Neural progenitor cell (in vitro differentiated cells): ENCODE measurements around the gene GJA4. TPM values are rescaled to one million over a fixed set of nuclear protein-coding genes. Genes with fewer than 3 reads are reported as not detected.
"Not testable (repeated sequence)": the region's sequence is repeated elsewhere in the genome, so short reads cannot be mapped to it uniquely, and the experiment has no call there.

ENCODE experiments used
- DNase-seq: peaks from one replicate; pipeline ENCODE4 v3.0.0-alpha.2; 2016; ENCODE audit warnings: low spot score
- H2AFZ ChIP-seq: fragments of 200-600 bp; sonication (generic); replicated peaks from 2 replicates; pipeline ENCODE4 v1.6.1; 2016; ENCODE audit warnings: antibody characterized with exemption
- H3F3A ChIP-seq: fragments of 200-600 bp; sonication (generic); 2 replicates; pipeline ENCODE4 v1.6.1; 2016; ENCODE audit warnings: antibody characterized with exemption, low read depth
- H3K27ac ChIP-seq: fragments of 200-600 bp; sonication (generic); 2 replicates; pipeline ENCODE4 v1.5.1; 2016; ENCODE audit warnings: mild to moderate bottlenecking
- H3K27me3 ChIP-seq: fragments of 200-600 bp; sonication (generic); 2 replicates; pipeline ENCODE4 v1.6.1; 2016; ENCODE audit warnings: mild to moderate bottlenecking, moderate library complexity
- H3K36me3 ChIP-seq: fragments of 200-600 bp; sonication (generic); 2 replicates; pipeline ENCODE4 v1.5.1; 2016
- H3K4me1 ChIP-seq: fragments of 200-600 bp; sonication (generic); 2 replicates; pipeline ENCODE4 v1.6.1; 2016; ENCODE audit warnings: mixed run types
- H3K4me2 ChIP-seq: fragments of 200-600 bp; sonication (generic); 2 replicates; pipeline ENCODE4 v1.6.1; 2016
- H3K4me3 ChIP-seq: fragments of 200-600 bp; sonication (generic); 2 replicates; pipeline ENCODE4 v1.5.1; 2016
- H3K79me2 ChIP-seq: fragments of 200-600 bp; sonication (generic); 2 replicates; pipeline ENCODE4 v1.6.1; 2016; ENCODE audit warnings: low read depth
- H3K9ac ChIP-seq: fragments of 200-600 bp; sonication (generic); 2 replicates; pipeline ENCODE4 v1.6.1; 2016
- H3K9me3 ChIP-seq: fragments of 200-600 bp; sonication (generic); 2 replicates; pipeline ENCODE4 v1.5.1; 2016; ENCODE audit warnings: low read depth
- H4K20me1 ChIP-seq: fragments of 200-600 bp; sonication (generic); 2 replicates; pipeline ENCODE4 v1.6.1; 2016; ENCODE audit warnings: low read depth
- H3K27ac Mint-ChIP-seq: 3 replicates; pipeline ENCODE4 v1.8.0; 2021; ENCODE audit warnings: mixed read lengths
- H3K27me3 Mint-ChIP-seq: 2 replicates; pipeline ENCODE4 v1.8.0; 2022; ENCODE audit warnings: low read depth, mild to moderate bottlenecking, inconsistent platforms, moderate library complexity, mixed read lengths; ENCODE audit not compliant: insufficient read depth
- H3K36me3 Mint-ChIP-seq: 3 replicates; pipeline ENCODE4 v1.8.0; 2021; ENCODE audit warnings: mixed read lengths
- H3K4me1 Mint-ChIP-seq: 3 replicates; pipeline ENCODE4 v1.8.0; 2021; ENCODE audit warnings: mixed read lengths
- H3K4me3 Mint-ChIP-seq: 3 replicates; pipeline ENCODE4 v1.8.0; 2021; ENCODE audit warnings: mild to moderate bottlenecking, moderate library complexity, mixed read lengths
- H3K9me3 Mint-ChIP-seq: 3 replicates; pipeline ENCODE4 v1.8.0; 2020; ENCODE audit warnings: mixed read lengths
- EZH2 ChIP-seq: fragments of 200-600 bp; sonication (generic); IDR thresholded peaks from 2 replicates; pipeline ENCODE4 v1.6.1; 2017; ENCODE audit warnings: antibody characterized with exemption, mild to moderate bottlenecking, moderate library complexity
- EZH2phosphoT487 ChIP-seq: fragments of 200-600 bp; sonication (generic); IDR thresholded peaks from 2 replicates; pipeline ENCODE4 v1.6.1; 2017; ENCODE audit warnings: antibody characterized with exemption
- total RNA-seq: library from RNA; depleted of rRNA; stranded (reverse); fragments of >200 nt; gene quantifications from 2 replicates; pipeline ENCODE4 v1.2.3, GENCODE V29; 2015; ENCODE audit warnings: low replicate concordance
- TF ChIP-seq, protein P1 (sequence below): fragments of 200-600 bp; sonication (generic); IDR thresholded peaks from 2 replicates; pipeline ENCODE4 v1.5.1; 2017; ENCODE audit warnings: antibody characterized with exemption, mild to moderate bottlenecking

Gene GJA4
- total RNA-seq, 1 donor from 2014 or later, result not detected

- Histone ChIP-seq H3F3A (no peaks in the 10 kb centered on the region), H3K36me3 (no peaks in the 10 kb centered on the region), H3K9ac (no peak overlapping the region), H3K79me2 (no peaks in the 10 kb centered on the region), H3K27me3 (peaks cover 3% of the 10 kb centered on the region), H3K9me3 (no peaks in the 10 kb centered on the region), H3K4me2 (no peak overlapping the region), H2AFZ (no peak overlapping the region), H3K4me3 (no peak overlapping the region), H3K4me1 (peaks cover 6% of the 10 kb centered on the region), H4K20me1 (no peaks in the 10 kb centered on the region), H3K27ac (no peak overlapping the region)
- Mint-ChIP-seq H3K36me3 (peaks cover 5% of the 10 kb centered on the region), H3K27me3 (no peaks in the 10 kb centered on the region), H3K4me1 (peaks cover 8% of the 10 kb centered on the region), H3K9me3 (no peaks in the 10 kb centered on the region), H3K27ac (no peak overlapping the region), H3K4me3 (no peak overlapping the region)
- TF ChIP-seq EZH2phosphoT487, result no peak
- TF ChIP-seq, protein P1, sequence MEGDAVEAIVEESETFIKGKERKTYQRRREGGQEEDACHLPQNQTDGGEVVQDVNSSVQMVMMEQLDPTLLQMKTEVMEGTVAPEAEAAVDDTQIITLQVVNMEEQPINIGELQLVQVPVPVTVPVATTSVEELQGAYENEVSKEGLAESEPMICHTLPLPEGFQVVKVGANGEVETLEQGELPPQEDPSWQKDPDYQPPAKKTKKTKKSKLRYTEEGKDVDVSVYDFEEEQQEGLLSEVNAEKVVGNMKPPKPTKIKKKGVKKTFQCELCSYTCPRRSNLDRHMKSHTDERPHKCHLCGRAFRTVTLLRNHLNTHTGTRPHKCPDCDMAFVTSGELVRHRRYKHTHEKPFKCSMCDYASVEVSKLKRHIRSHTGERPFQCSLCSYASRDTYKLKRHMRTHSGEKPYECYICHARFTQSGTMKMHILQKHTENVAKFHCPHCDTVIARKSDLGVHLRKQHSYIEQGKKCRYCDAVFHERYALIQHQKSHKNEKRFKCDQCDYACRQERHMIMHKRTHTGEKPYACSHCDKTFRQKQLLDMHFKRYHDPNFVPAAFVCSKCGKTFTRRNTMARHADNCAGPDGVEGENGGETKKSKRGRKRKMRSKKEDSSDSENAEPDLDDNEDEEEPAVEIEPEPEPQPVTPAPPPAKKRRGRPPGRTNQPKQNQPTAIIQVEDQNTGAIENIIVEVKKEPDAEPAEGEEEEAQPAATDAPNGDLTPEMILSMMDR, result no peak
- no peak for TF ChIP-seq EZH2
- DNase-seq, result no peak
These were observed 11.0 kb downstream of the GJA4 start for GRCh38 chr1:34803770-34804169.

DNA sequence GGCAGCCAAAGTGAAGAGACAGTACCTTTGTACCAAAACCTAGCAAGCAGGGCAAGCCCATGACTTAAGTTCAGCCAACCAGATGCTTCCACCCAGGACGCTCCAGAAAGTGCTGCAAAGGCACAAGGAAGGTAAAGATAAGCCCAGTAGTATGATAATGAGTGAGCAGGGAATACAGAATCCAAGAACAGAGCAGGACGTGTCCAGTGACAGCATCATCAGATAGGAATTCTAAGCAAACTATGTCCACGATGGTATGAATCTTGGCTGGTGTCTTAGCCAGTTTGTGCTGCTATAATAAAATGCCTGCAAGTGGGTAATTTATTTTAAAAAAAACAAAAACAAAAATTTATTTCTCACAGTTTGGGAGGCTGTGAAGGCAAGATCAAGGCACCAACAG is 13.6 kb downstream of the GJA4 start:
- H3K4me1 Mint-ChIP-seq, result peaks cover 12% of the 10 kb centered on the region
- H3K27me3 Mint-ChIP-seq, result no peaks in the 10 kb centered on the region
- Histone ChIP-seq H4K20me1 (no peaks in the 10 kb centered on the region), H3K4me1 (peaks cover 6% of the 10 kb centered on the region), H3K27ac (no peak overlapping the region), H3K9me3 (no peaks in the 10 kb centered on the region), H3K4me3 (no peak overlapping the region), H3K9ac (no peak overlapping the region), H3F3A (no peaks in the 10 kb centered on the region), H2AFZ (no peak overlapping the region), H3K36me3 (no peaks in the 10 kb centered on the region), H3K79me2 (no peaks in the 10 kb centered on the region), H3K4me2 (no peak overlapping the region), H3K27me3 (no peaks in the 10 kb centered on the region)
- DNase-seq, result no peak
- H3K36me3 Mint-ChIP-seq, result peaks cover 5% of the 10 kb centered on the region
- no peaks in the 10 kb centered on the region for H3K9me3 Mint-ChIP-seq
- TF ChIP-seq EZH2phosphoT487, result no peak
- H3K27ac Mint-ChIP-seq, result no peak overlapping the region
- no peak overlapping the region for H3K4me3 Mint-ChIP-seq

DNA sequence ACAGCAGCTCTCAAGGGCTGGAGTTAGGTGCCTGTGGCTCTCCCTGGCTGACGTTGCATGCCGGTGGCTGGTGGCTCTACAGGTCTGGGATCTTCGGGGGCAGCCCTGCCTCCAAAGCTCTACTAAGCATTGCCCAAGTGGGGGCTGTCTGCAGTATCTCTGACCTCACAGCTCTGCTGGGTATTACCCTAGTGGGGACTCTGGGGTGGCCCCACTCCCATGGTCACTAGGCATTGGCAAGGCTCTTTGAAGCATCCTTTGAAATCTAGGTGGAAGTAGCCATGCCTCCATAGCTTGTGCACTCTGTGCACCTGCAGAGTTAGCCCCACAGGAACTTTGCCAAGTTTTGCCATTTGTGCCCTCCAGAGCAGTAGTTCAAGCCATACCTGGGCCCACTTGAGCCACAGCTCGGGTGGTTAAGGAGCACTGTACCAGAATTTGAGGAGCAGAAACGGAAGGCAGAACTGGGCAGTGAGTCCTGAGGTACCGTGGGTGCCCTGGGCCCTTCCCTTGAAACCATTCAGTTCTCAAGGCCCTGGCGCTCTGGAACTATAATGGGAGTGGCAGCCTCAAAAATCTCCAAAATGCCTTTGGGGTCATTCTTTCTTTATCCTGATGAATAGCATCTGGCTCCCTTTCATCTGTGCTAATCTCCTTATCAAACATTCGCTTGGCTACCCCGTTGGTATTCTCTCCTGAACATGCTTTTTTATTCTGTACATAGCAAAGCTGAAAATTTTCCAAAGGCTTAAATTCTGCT is 15.4 kb downstream of the GJA4 start:
- peak; percentile 34 for DNase-seq
- no peak overlapping the region for H3K27ac Mint-ChIP-seq
- Histone ChIP-seq H3K4me2 (no peak overlapping the region), H3K27me3 (no peaks in the 10 kb centered on the region), H4K20me1 (no peaks in the 10 kb centered on the region), H3K27ac (no peak overlapping the region), H3K4me1 (peaks cover 6% of the 10 kb centered on the region), H3K4me3 (no peak overlapping the region), H3K9ac (no peak overlapping the region), H3K36me3 (no peaks in the 10 kb centered on the region), H3F3A (no peaks in the 10 kb centered on the region), H3K9me3 (no peaks in the 10 kb centered on the region), H3K79me2 (no peaks in the 10 kb centered on the region), H2AFZ (no peak overlapping the region)
- H3K27me3 Mint-ChIP-seq, result peaks cover 2% of the 10 kb centered on the region
- H3K9me3 Mint-ChIP-seq, result peaks cover 3% of the 10 kb centered on the region
- H3K36me3 Mint-ChIP-seq, result peaks cover 5% of the 10 kb centered on the region
- no peak overlapping the region for H3K4me3 Mint-ChIP-seq
- H3K4me1 Mint-ChIP-seq, result peaks cover 12% of the 10 kb centered on the region
- no peak for TF ChIP-seq EZH2

- not testable (repeated sequence) for H3K36me3 Mint-ChIP-seq, H3K27me3 Mint-ChIP-seq, H3K4me3 Mint-ChIP-seq, H3K27me3 ChIP-seq, H3K79me2 ChIP-seq, H3K9ac ChIP-seq, H4K20me1 ChIP-seq, DNase-seq, H3K9me3 Mint-ChIP-seq, H3K27ac ChIP-seq, H3K4me3 ChIP-seq, H3K4me2 ChIP-seq, H3K4me1 ChIP-seq, H3F3A ChIP-seq, H3K9me3 ChIP-seq, H3K36me3 ChIP-seq, H3K27ac Mint-ChIP-seq, H2AFZ ChIP-seq
- peaks cover 14% of the 10 kb centered on the region for H3K4me1 Mint-ChIP-seq
These were observed 18.0 kb downstream of the GJA4 start for GRCh38 chr1:34810781-34811180.

DNA sequence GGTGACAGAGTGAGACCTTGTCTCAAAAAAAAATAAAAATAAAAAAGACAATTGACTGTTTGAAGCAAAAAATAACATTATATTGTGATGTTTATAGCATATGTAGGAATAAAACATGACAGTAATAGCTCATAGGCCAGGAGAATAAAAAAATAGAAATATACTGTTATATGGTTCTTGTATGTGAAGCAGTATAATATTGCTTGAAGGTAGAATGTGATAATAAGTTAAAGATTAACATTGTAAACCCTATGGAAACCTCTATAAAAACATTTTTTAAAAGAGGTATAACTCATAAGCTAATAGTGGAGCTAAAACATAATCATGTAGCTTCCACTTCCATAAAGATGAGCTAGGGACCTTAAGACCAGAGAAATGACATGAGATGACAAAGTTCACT is 23.5 kb downstream of the GJA4 start:
- no peaks in the 10 kb centered on the region for H3K36me3 Mint-ChIP-seq
- H2AFZ ChIP-seq, result no peak overlapping the region
- H3K79me2 ChIP-seq, result no peaks in the 10 kb centered on the region
- peak overlapping the region; percentile 15 for H3K9ac ChIP-seq
- peaks cover 3% of the 10 kb centered on the region for H3K9me3 Mint-ChIP-seq
- TF ChIP-seq, protein P1, result no peak
- H3K27ac Mint-ChIP-seq, result no peak overlapping the region
- H4K20me1 ChIP-seq, result no peaks in the 10 kb centered on the region
- no peak overlapping the region for H3K4me2 ChIP-seq
- H3K4me1 ChIP-seq, result no peaks in the 10 kb centered on the region
- H3K4me3 ChIP-seq, result no peak overlapping the region
- DNase-seq, result no peak
- H3K27me3 Mint-ChIP-seq, result peaks cover 4% of the 10 kb centered on the region
- no peak overlapping the region for H3K27ac ChIP-seq
- no peak overlapping the region for H3K4me3 Mint-ChIP-seq
- H3K27me3 ChIP-seq, result no peaks in the 10 kb centered on the region
- H3K9me3 ChIP-seq, result no peaks in the 10 kb centered on the region
- H3K36me3 ChIP-seq, result no peaks in the 10 kb centered on the region
- H3K4me1 Mint-ChIP-seq, result peaks cover 7% of the 10 kb centered on the region
- H3F3A ChIP-seq, result no peaks in the 10 kb centered on the region
